ENCODE measurements around the gene ANKMY1.
"Not testable (repeated sequence)": the region's sequence is repeated elsewhere in the genome, so short reads cannot be mapped to it uniquely, and the experiment has no call there.

ANKMY1 gene

GRCh38 chr2:240526521-240526920, 31.3 kb downstream of the ANKMY1 start:
- H3K4me3 ChIP-seq (ENCODE audit: low read depth, low read length), result no peak overlapping the region
- H3K27ac ChIP-seq, result no peak overlapping the region
- DNase-seq, result no peak
- no peaks in the 10 kb centered on the region for H3K27me3 ChIP-seq (ENCODE audit: insufficient read depth, low read depth, severe bottlenecking)
- H3K9me3 ChIP-seq (ENCODE audit: severe bottlenecking), result peaks cover under 1% of the 10 kb centered on the region
- TF ChIP-seq CTCF (IDR thresholded peaks at IDR 0.05; ENCODE audit: low read depth, low read length), result no peak
- peaks cover 12% of the 10 kb centered on the region for H3K36me3 ChIP-seq

- TF ChIP-seq CTCF (IDR thresholded peaks at IDR 0.05; ENCODE audit: low read depth, low read length), result no peak
- H3K9me3 ChIP-seq (ENCODE audit: severe bottlenecking), result no peaks in the 10 kb centered on the region
- no peak for DNase-seq
- H3K4me3 ChIP-seq (ENCODE audit: low read depth, low read length), result no peak overlapping the region
- H3K27ac ChIP-seq, result no peak overlapping the region
- H3K27me3 ChIP-seq (ENCODE audit: insufficient read depth, low read depth, severe bottlenecking), result no peaks in the 10 kb centered on the region
- H3K36me3 ChIP-seq, result peaks cover 7% of the 10 kb centered on the region
Measured at GRCh38 chr2:240525802-240526201, 32.0 kb downstream of the ANKMY1 start.

DNA sequence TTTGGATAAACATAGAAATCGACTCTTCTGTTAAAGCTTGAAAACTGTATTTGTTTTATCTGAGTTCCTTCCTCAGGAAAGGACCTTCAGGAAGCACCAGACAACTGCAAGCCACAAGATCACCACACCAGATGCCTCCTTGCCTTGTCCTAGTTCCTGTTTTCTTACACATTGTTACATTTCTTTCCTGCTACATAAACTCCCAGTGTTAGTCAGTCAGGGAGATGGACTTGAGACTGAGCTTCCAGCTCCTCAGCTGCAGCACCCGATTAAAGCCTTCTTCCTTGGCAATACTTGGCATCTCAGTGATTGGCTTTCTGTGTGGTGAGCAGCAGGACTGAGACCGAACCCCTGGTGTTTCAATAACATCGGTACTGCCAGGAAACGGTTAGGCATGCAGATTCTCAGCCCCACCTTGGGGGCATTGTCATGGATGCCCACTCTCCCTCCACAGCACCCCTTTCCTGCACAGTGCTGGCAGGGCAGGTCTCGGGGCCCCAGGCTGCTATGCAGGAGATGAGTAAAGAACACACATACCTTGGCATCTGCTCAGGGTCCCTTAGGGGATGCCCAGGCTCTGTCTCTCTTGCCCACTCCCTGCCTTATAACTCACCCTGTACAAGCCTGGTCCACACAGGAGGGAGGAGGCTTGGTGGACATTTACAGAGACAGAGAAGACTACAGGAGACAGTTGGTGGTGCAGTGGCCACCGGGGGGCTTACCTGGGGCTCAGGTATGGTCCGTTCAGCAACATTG, 32.6 kb downstream of the ANKMY1 start:
- peaks cover 7% of the 10 kb centered on the region for H3K36me3 ChIP-seq
- no peaks in the 10 kb centered on the region for H3K27me3 ChIP-seq (ENCODE audit: insufficient read depth, low read depth, severe bottlenecking)
- H3K27ac ChIP-seq, result no peak overlapping the region
- no peak for DNase-seq
- no peak for TF ChIP-seq CTCF (IDR thresholded peaks at IDR 0.05; ENCODE audit: low read depth, low read length)
- H3K9me3 ChIP-seq (ENCODE audit: severe bottlenecking), result no peaks in the 10 kb centered on the region
- H3K4me3 ChIP-seq (ENCODE audit: low read depth, low read length), result no peak overlapping the region

DNA sequence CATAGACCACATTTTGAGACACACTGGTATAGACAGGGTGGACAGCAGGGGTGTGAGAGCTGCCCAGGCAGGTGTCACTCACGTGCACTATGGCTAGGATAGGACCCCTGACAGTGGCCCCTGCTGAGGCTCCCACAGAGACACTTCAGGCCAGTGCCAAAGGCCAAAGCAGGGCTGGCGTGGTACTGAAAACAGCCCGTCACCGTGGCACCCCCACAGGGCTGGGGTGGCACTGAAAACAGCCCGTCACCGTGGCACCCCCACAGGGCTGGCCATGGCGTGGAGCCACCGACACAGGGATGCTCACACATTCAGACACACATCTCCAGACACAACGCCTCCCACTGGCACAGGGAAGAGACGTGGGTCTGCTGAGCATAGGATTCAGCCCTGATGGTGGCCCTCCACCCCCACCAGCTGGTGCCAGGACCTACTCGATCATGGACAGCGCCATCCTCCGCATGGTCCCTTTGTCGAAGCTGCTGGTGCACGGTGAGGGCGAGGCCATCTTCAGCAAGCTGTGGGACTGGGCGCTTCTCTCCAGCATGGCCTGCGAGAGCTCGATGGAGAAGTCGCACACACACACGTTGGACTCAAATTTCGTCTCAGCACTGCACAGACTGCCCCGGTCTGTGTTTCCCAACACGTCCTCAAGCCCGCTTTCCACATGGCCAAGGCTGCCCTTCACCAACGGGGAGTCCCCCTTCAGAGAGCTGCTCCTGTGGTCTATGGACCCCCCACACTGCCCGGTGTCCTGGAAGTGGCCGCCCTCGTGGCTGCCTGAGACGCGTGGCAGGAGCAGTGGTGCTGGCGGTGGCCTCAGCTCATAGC, 34.1 kb downstream of the ANKMY1 start:
- Histone ChIP-seq H3K36me3 (peaks cover 7% of the 10 kb centered on the region), H3K27me3 (ENCODE audit: insufficient read depth, low read depth, severe bottlenecking) (no peaks in the 10 kb centered on the region), H3K4me3 (ENCODE audit: low read depth, low read length) (no peak overlapping the region), H3K27ac (no peak overlapping the region), H3K9me3 (ENCODE audit: severe bottlenecking) (no peaks in the 10 kb centered on the region)
- TF ChIP-seq CTCF (IDR thresholded peaks at IDR 0.05; ENCODE audit: low read depth, low read length), result no peak
- no peak for DNase-seq

- H3K36me3 ChIP-seq, result peaks cover 7% of the 10 kb centered on the region
- TF ChIP-seq CTCF (IDR thresholded peaks at IDR 0.05; ENCODE audit: low read depth, low read length), result no peak
- no peak overlapping the region for H3K27ac ChIP-seq
- no peaks in the 10 kb centered on the region for H3K27me3 ChIP-seq (ENCODE audit: insufficient read depth, low read depth, severe bottlenecking)
- no peak for DNase-seq
- no peak overlapping the region for H3K4me3 ChIP-seq (ENCODE audit: low read depth, low read length)
- H3K9me3 ChIP-seq (ENCODE audit: severe bottlenecking), result no peaks in the 10 kb centered on the region
Measured at GRCh38 chr2:240522406-240522805, 35.4 kb downstream of the ANKMY1 start.

DNA sequence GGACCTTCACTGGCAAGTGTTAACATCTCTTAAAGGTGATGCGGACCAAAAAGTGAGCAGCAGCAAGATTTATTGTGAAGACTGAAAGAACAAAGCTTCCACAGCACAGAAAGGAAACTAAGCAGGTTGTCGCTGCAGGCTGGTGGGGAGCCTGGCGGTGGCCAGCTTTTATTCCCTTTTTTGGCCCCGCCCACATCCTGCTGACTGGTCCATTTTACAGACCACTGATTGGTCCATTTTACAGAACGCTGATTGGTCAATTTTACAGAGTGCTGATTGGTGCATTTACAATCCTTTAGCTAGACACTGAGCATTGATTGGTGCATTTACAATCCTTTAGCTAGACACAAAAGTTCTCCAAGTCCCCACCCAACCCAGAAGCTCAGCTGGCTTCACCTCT, 35.9 kb downstream of the ANKMY1 start:
- H3K9me3 ChIP-seq (ENCODE audit: severe bottlenecking); H3K27me3 ChIP-seq (ENCODE audit: insufficient read depth, low read depth, severe bottlenecking); H3K27ac ChIP-seq; H3K4me3 ChIP-seq (ENCODE audit: low read depth, low read length); H3K36me3 ChIP-seq; DNase-seq: not testable (repeated sequence)
